CD4-positive, alpha-beta T cell treated with Interferon gamma for 1 hour (primary cell): ENCODE data around the gene PLCH2.
A peak's percentile ranks its signal among the peaks of the same experiment; 100 is the strongest.
"Not testable (repeated sequence)": the region's sequence is repeated elsewhere in the genome, so short reads cannot be mapped to it uniquely, and the experiment has no call there.

Experiments
- DNase-seq: peaks from one replicate; pipeline ENCODE4 v3.0.0-alpha.2; 2020

PLCH2 gene

GRCh38 chr1:2549367-2550029 is 73.4 kb downstream of the PLCH2 start:
- not testable (repeated sequence) for DNase-seq

GRCh38 chr1:2550309-2550861 is 74.3 kb downstream of the PLCH2 start:
- not testable (repeated sequence) for DNase-seq

- not testable (repeated sequence) for DNase-seq
These were observed 75.5 kb downstream of the PLCH2 start for GRCh38 chr1:2551544-2551943.

- DNase-seq = no peak
These were observed 76.1 kb downstream of the PLCH2 start for GRCh38 chr1:2552189-2552588.

GRCh38 chr1:2553076-2553475 is 77.0 kb downstream of the PLCH2 start:
- not testable (repeated sequence) for DNase-seq

- no peak for DNase-seq
These were observed 78.0 kb downstream of the PLCH2 start for GRCh38 chr1:2553871-2554620.

GRCh38 chr1:2554621-2555387 is 78.7 kb downstream of the PLCH2 start:
- DNase-seq = peak; percentile 70
